Type B pancreatic cell (in vitro differentiated cells): ENCODE results near the gene TMEM163. TPM values are rescaled to one million over a fixed set of nuclear protein-coding genes. Genes with fewer than 3 reads are reported as not detected.
"Not testable (repeated sequence)": the region's sequence is repeated elsewhere in the genome, so short reads cannot be mapped to it uniquely, and the experiment has no call there.

Experiments
- DNase-seq: peaks from one replicate; pipeline ENCODE4 v3.0.0; 2021; ENCODE audit warnings: mixed read lengths; ENCODE audit not compliant: unreplicated experiment; ENCODE audit errors: extremely low spot score
- H3K27ac Mint-ChIP-seq: 2 replicates; pipeline ENCODE4 v1.8.0; 2021; ENCODE audit warnings: mild to moderate bottlenecking, mixed read lengths
- H3K27me3 Mint-ChIP-seq: 2 replicates; pipeline ENCODE4 v1.8.0; 2021; ENCODE audit warnings: mixed read lengths
- H3K36me3 Mint-ChIP-seq: 2 replicates; pipeline ENCODE4 v1.8.0; 2021; ENCODE audit warnings: mixed read lengths
- H3K4me1 Mint-ChIP-seq: one replicate; pipeline ENCODE4 v1.8.0; 2021; ENCODE audit warnings: mixed read lengths; ENCODE audit not compliant: unreplicated experiment
- H3K4me3 Mint-ChIP-seq: 2 replicates; pipeline ENCODE4 v1.8.0; 2021; ENCODE audit warnings: mild to moderate bottlenecking, mixed read lengths
- H3K9me3 Mint-ChIP-seq: 2 replicates; pipeline ENCODE4 v1.8.0; 2021; ENCODE audit warnings: mixed read lengths
- total RNA-seq: library from RNA; stranded (reverse); gene quantifications from 2 replicates; pipeline ENCODE4 v1.2.1, GENCODE V29; 2021; ENCODE audit warnings: low replicate concordance
- TF ChIP-seq, protein P1 (sequence below): fragments of 200-600 bp; sonication (generic); conservative IDR thresholded peaks from 2 replicates; pipeline ENCODE4 v1.5.0; 2021; ENCODE audit warnings: antibody characterized with exemption, mild to moderate bottlenecking

Gene TMEM163
- total RNA-seq, 1 donor from 2014 or later, result 4.0 TPM

DNA sequence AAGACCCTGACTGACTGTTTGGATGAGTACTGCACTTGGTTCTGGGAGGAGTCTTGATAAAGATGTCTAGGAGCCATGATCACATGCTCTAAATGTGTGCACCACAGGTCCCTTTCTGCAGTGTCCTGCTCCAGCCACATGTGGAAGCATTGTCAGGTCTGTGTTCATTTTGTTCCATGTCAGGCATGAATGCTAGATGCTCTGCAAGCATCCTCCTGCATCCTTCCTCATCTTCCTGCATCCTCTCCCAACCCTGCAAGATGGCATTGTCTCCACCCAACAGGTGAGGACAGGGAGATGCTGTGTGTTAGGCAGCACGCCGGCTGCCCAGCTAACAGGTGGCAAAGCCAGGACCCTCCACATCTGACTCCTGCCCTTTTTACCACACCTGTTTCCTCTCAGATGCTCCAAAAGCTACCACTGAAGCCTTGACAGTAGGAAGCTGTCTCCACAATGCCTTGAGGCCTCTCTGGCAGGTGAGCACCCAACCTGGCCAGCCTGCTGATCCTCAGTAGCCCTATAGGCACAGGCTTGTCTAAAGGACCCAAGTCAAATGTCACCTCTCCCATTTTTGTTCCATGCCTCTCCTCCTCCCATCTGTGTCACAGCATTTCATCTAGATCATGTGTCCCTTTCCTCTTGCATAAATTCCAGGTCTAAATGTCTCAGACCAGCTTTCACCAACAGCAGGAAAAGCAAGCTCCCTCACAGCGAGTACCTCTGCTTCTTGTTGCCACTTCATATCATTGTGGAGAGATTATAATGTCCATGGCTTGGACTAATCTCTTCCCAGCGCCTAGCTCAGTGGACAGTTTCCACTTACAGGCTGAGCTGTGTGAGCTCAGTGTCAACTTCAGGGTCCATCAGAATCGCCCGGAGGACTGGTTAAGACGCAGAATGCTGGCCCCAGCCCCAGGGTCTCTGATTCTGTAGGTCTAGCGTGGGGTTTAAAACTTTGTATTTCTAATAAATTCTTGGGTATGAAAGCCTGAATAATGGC is 55.0 kb downstream of the TMEM163 start:
- no peaks in the 10 kb centered on the region for H3K9me3 Mint-ChIP-seq
- H3K4me1 Mint-ChIP-seq, result no peaks in the 10 kb centered on the region
- H3K27me3 Mint-ChIP-seq, result peaks cover 10% of the 10 kb centered on the region
- DNase-seq, result no peak
- H3K27ac Mint-ChIP-seq, result no peak overlapping the region
- H3K4me3 Mint-ChIP-seq, result no peak overlapping the region
- no peaks in the 10 kb centered on the region for H3K36me3 Mint-ChIP-seq
- TF ChIP-seq, protein P1, sequence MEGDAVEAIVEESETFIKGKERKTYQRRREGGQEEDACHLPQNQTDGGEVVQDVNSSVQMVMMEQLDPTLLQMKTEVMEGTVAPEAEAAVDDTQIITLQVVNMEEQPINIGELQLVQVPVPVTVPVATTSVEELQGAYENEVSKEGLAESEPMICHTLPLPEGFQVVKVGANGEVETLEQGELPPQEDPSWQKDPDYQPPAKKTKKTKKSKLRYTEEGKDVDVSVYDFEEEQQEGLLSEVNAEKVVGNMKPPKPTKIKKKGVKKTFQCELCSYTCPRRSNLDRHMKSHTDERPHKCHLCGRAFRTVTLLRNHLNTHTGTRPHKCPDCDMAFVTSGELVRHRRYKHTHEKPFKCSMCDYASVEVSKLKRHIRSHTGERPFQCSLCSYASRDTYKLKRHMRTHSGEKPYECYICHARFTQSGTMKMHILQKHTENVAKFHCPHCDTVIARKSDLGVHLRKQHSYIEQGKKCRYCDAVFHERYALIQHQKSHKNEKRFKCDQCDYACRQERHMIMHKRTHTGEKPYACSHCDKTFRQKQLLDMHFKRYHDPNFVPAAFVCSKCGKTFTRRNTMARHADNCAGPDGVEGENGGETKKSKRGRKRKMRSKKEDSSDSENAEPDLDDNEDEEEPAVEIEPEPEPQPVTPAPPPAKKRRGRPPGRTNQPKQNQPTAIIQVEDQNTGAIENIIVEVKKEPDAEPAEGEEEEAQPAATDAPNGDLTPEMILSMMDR, result no peak

DNA sequence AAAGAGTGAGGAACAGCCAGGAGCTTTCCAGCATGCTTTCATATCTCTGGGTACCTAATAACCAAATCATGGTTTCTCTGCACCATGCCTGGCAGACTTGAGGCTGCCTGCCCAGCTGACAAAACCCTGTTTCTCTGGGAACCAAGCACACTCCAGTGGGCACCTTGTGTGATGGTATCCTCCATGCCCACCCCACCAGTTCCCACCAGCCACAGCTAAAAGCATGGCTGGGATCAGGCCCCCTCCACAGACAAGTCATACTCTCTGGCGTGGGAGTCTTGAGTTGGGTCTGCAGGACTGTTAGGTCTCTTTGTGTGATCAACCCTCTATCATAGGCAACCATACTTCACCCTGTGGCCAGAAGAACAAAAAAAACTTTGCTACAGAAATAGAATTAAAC is 56.0 kb downstream of the TMEM163 start:
- TF ChIP-seq, protein P1, result no peak
- Mint-ChIP-seq H3K36me3 (no peaks in the 10 kb centered on the region), H3K4me3 (no peak overlapping the region), H3K4me1 (no peaks in the 10 kb centered on the region), H3K9me3 (no peaks in the 10 kb centered on the region), H3K27me3 (peaks cover 10% of the 10 kb centered on the region), H3K27ac (no peak overlapping the region)
- no peak for DNase-seq

GRCh38 chr2:134660626-134661402 is 58.0 kb downstream of the TMEM163 start:
- Mint-ChIP-seq H3K9me3 (peaks cover 4% of the 10 kb centered on the region), H3K27me3 (peaks cover 4% of the 10 kb centered on the region), H3K4me1 (no peaks in the 10 kb centered on the region), H3K36me3 (no peaks in the 10 kb centered on the region), H3K4me3 (no peak overlapping the region), H3K27ac (no peak overlapping the region)
- no peak for DNase-seq
- TF ChIP-seq, protein P1, result no peak

GRCh38 chr2:134659724-134660123 is 59.1 kb downstream of the TMEM163 start:
- no peak overlapping the region for H3K27ac Mint-ChIP-seq

DNA sequence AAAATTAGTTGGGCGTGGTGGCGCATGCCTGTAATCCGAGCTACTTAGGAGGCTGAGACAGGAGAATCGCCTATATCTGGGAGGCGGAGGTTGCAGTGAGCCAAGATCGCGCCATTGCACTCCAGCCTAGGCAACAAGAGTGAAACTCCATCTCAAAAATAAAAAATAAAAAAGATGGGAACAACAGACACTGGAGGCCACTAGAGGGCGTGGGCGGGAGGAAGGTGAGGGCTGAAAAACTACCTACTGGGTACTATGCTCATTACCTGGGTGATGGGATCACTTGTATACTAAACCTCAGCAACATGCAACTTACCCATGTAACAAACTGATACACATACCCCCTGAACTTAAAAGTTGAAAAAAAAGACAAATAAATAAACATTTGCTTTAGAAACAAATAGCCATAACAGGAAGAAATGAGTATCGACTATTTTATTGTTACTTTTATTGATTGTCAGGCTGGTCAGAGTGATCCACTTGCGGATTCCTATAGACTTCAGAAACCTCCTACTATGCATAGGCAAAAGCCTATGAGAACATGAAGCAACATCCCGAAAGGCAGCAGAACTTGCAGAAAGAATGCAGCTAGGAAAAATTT is 61.0 kb downstream of the TMEM163 start:
- Mint-ChIP-seq H3K36me3 (no peaks in the 10 kb centered on the region), H3K27ac (no peak overlapping the region), H3K9me3 (peaks cover 4% of the 10 kb centered on the region), H3K27me3 (no peaks in the 10 kb centered on the region), H3K4me3 (no peak overlapping the region), H3K4me1 (no peaks in the 10 kb centered on the region)
- TF ChIP-seq, protein P1, result peak; percentile 71
- DNase-seq, result no peak

More at GRCh38 chr2:134659724-134660123, 59.1 kb downstream of the TMEM163 start:
- TF ChIP-seq, protein P1, result no peak
- DNase-seq, result no peak
- Mint-ChIP-seq H3K36me3 (no peaks in the 10 kb centered on the region), H3K4me3 (no peak overlapping the region), H3K9me3 (peaks cover 4% of the 10 kb centered on the region), H3K4me1 (no peaks in the 10 kb centered on the region), H3K27me3 (peaks cover 4% of the 10 kb centered on the region)

DNA sequence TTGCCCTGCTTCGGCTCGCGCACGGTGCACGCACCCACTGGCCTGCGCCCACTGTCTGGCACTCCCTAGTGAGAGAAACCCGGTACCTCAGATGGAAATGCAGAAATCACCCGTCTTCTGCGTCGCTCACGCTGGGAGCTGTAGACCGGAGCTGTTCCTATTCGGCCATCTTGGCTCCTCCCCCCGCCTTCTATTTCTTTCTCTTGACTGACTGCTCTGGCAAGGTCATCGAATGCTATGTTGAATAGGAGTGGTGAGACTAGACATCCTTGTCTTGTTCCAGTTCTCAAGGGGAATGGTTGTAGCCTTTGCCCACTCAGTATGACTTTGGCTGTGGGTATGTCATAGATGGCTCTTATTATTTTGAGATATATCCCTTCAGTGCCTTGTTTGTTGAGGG is 62.4 kb downstream of the TMEM163 start:
- not testable (repeated sequence) for H3K9me3 Mint-ChIP-seq, DNase-seq, H3K4me3 Mint-ChIP-seq, H3K27ac Mint-ChIP-seq, H3K4me1 Mint-ChIP-seq, H3K36me3 Mint-ChIP-seq, H3K27me3 Mint-ChIP-seq
